Measurements from ENCODE around the gene PSMF1.

DNA sequence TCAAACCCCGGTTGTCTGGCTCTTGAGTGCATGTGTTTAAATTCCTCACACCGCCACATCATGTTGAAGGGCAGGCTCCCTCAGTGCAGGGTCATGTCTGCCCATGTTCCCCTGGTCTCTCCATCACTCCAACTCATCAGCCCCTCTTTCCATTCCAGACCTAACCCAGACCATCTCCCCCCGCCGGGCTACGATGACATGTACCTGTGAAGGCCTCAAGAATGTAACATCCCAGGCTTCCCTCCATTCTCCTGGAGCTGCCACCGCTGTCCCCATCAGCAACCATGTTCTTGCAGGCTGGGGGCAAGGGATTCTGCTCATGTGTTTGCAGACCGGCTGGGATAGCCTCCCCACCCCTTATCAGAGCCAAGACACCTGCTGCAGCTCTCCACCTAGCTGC lies 46.5 kb downstream of the PSMF1 start:
- no peak for TF ChIP-seq POLR2A (IDR thresholded peaks at IDR 0.05)
- TF ChIP-seq CTCF (IDR thresholded peaks at IDR 0.05): no peak
